K562 (cell line): ENCODE data around the gene POLR2A. TPM values are rescaled to one million over a fixed set of nuclear protein-coding genes. Genes with fewer than 3 reads are reported as not detected.

Experiments
- AFF4 ChIP-seq: sonication (generic); formaldehyde crosslinking; IDR thresholded peaks from 2 replicates; pipeline ENCODE4 v1.8.0; 2023; ENCODE audit warnings: mild to moderate bottlenecking, missing genetic modification reagents
- CHD7 ChIP-seq: fragments of 200-600 bp; sonication (generic); IDR thresholded peaks from one replicate; pipeline ENCODE4 v1.6.1; 2012; ENCODE audit warnings: mild to moderate bottlenecking, low read depth, low read length, inconsistent platforms
- POLR3A ChIP-seq: IDR thresholded peaks from 2 replicates; pipeline ENCODE4 v1.6.1; 2011; ENCODE audit warnings: borderline replicate concordance, mild to moderate bottlenecking, moderate library complexity; ENCODE audit not compliant: insufficient read length, insufficient read depth; ENCODE audit errors: extremely low read depth
- TRIM24 ChIP-seq, 2 experiments: fragments of 450-650 bp; IDR thresholded peaks; 2 replicates each; pipeline ENCODE4 v1.6.1; 2016
- polyA plus RNA-seq, 8 experiments: library from polyadenylated mRNA; depleted of rRNA in 4 of 8; stranded (reverse) in 5 of 8; unstranded in 3 of 8; fragments of >200 nt; fragmentation: Nextera tagmentation in 2 of 8; fragmentation: Illumina TruSeq in 1 of 8; extraction: Ambion mirVana in 2 of 8; extraction: Trizol in 1 of 8; gene quantifications; 2 replicates each; pipeline versions ENCODE4 v1.2.1 to v1.2.3, GENCODE V29; 2011 to 2014; ENCODE audit warnings: inconsistent platforms in 1 of 8, missing spikeins in 1 of 8
- total RNA-seq, 7 experiments: library from RNA; depleted of rRNA in 6 of 7; stranded (reverse); fragments of >200 nt in 6 of 7; fragmentation: Illumina TruSeq in 2 of 7; extraction: Trizol in 2 of 7; gene quantifications; 2 replicates each; pipeline versions ENCODE4 v1.2.1 to v1.2.3, GENCODE V29; 2011 to 2021; ENCODE audit warnings: low replicate concordance in 1 of 7
- TF ChIP-seq, protein P1 (sequence below): sonication (generic); formaldehyde crosslinking; IDR thresholded peaks from 2 replicates; pipeline ENCODE4 v1.5.0; 2020; ENCODE audit warnings: missing genetic modification reagents
- TF ChIP-seq, protein P2 (sequence below): fragments of 450-650 bp; IDR thresholded peaks from 2 replicates; pipeline ENCODE4 v1.6.1; 2018; ENCODE audit not compliant: partially characterized antibody

POLR2A gene
- total and polyA plus RNA-seq, 9 of the 15 experiments (the other 6 are each of a cell fraction or from before 2014, with no cell fraction given): 1.3 to 109 (median 12.4) TPM

DNA sequence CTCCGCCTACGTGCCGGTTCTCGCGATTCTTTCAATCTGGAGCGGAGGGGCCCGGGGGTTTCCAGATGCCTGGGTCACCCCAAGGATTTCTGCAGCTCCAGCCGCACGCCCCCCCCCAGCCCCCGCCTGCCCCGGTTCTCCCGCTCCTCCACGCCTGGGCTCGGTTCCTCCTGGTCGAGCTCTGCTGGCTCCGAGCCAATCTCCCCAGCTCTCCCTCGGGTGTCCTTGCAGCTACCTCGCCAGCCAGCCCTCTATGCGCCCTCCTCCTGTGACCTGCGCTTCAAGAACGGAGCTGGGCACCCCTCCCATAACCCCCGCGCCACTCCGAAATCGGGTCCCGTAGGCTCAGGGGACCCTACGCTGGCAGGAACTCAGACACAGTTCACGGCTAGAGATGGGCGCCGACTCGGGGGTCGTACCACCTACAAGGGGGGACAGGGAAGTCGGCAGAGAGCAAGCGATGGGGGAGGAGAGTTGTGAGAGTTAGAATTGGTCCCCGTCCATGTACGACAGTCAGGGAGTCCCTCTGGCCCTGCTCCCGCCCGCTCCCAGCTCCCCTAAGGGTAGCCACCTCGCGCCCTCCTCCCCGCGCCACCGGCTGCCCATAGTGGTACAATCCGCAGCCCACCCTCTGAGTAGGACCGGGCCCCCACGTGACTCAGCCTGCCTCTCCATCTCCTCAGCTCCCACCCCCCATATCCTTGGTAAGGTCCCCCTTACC is 43.9 kb upstream of the POLR2A start (continued):
- TF ChIP-seq CHD7: no peak
- TF ChIP-seq, protein P1, sequence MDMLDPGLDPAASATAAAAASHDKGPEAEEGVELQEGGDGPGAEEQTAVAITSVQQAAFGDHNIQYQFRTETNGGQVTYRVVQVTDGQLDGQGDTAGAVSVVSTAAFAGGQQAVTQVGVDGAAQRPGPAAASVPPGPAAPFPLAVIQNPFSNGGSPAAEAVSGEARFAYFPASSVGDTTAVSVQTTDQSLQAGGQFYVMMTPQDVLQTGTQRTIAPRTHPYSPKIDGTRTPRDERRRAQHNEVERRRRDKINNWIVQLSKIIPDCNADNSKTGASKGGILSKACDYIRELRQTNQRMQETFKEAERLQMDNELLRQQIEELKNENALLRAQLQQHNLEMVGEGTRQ (CRISPR knock-in tag): peak; percentile 32; the same call in 1 of the 2 replicates
- TF ChIP-seq TRIM24 (IDR thresholded peaks at IDR 0.05): no peak
- TF ChIP-seq AFF4 (CRISPR knock-in tag): no peak
- TF ChIP-seq, protein P2, sequence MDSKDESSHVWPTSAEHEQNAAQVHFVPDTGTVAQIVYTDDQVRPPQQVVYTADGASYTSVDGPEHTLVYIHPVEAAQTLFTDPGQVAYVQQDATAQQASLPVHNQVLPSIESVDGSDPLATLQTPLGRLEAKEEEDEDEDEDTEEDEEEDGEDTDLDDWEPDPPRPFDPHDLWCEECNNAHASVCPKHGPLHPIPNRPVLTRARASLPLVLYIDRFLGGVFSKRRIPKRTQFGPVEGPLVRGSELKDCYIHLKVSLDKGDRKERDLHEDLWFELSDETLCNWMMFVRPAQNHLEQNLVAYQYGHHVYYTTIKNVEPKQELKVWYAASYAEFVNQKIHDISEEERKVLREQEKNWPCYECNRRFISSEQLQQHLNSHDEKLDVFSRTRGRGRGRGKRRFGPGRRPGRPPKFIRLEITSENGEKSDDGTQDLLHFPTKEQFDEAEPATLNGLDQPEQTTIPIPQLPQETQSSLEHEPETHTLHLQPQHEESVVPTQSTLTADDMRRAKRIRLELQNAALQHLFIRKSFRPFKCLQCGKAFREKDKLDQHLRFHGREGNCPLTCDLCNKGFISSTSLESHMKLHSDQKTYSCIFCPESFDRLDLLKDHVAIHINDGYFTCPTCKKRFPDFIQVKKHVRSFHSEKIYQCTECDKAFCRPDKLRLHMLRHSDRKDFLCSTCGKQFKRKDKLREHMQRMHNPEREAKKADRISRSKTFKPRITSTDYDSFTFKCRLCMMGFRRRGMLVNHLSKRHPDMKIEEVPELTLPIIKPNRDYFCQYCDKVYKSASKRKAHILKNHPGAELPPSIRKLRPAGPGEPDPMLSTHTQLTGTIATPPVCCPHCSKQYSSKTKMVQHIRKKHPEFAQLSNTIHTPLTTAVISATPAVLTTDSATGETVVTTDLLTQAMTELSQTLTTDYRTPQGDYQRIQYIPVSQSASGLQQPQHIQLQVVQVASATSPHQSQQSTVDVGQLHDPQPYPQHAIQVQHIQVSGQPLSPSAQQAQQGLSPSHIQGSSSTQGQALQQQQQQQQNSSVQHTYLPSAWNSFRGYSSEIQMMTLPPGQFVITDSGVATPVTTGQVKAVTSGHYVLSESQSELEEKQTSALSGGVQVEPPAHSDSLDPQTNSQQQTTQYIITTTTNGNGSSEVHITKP: peak; percentile 96
- TF ChIP-seq POLR3A: no peak
